ENCODE data around the gene PXN. TPM values are rescaled to one million over a fixed set of nuclear protein-coding genes. Genes with fewer than 3 reads are reported as not detected.
A peak's percentile ranks its signal among the peaks of the same experiment; 100 is the strongest.

Gene PXN
- total RNA-seq, 1 donor from 2014 or later, result 47.1 TPM

DNA sequence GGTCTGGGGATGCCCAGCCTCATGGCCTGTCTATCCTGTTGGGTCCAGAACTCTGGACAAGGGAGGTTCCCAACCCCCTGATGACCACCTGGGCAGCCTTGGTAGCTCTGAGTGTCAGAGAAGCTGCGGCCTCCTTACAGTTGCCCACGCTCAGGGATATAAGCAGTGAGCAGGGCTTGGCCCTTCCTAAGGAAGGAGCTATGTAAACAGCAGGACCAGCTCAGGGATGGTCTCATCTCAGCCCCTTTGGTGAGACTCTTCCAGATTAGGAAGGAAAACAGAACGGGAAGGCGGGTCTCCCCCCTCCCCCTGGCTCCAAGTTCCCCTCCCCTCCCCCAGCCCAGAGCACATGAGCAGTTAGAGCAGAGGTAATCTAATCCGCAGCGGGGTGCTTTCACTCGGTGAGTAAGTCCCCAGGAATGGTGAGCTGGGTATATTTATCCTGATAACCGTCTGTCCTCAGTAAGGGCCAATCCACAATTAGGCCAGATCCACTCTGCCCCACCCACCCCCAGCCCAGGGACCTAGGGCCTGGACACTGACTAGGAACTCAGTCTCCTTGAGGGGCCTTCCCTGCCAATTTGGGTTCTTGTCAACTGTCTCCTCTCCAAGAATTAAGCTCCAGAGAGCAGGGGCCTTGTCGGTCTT lies 35.1 kb downstream of the PXN start:
- ATAC-seq (ENCODE audit: poor library complexity), result peak; percentile 39
- intact Hi-C loops (cut with DNase I), result no loop called here
- peak; percentile 80 for DNase-seq

DNA sequence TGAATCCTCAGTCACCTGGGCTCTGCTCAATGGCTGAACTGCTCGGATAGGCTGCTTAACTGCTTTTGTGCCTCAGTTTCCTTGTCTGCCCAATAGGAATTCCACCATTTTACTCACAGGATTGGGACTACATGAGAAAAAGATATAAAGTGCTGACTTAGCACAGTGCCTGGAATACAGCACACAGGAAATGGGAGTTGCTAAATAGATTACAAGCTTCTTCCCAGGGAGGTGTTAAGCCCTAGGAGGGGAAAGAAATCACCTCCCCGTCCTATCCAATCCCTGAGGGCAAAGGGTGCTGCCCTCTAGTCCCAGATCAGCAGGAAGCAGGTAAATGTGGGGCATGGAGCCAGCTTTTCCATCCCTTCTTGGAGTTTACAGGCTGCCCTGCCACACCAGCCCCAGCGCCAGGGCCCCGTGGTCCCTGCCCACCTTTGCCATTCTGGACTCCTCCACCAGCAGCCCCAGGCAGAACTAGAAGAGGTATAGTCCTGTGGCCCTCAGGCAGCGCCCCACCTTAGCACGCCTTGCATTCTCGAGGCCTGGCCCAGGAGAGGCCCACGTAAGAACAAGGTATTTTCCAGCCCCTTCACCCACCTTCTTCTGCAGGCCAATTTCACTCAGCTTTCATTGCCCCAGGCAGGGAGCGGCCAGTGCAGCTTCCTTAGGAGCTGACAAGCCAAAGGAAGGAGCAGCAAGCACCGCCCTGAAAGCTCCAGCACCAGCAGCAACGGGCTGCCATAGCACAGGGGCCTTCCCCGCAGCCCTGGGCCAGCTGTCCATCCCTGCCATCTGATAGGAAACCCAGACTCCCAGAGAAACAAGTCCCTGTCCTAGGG lies 35.8 kb downstream of the PXN start:
- ATAC-seq (ENCODE audit: poor library complexity), result no peak
- intact Hi-C loops (cut with DNase I), result loop anchor here (1.0 kb wide), 1 partner anchor 36 kb away; the partner anchor contains the start of gene PXN
- DNase-seq, result no peak

DNA sequence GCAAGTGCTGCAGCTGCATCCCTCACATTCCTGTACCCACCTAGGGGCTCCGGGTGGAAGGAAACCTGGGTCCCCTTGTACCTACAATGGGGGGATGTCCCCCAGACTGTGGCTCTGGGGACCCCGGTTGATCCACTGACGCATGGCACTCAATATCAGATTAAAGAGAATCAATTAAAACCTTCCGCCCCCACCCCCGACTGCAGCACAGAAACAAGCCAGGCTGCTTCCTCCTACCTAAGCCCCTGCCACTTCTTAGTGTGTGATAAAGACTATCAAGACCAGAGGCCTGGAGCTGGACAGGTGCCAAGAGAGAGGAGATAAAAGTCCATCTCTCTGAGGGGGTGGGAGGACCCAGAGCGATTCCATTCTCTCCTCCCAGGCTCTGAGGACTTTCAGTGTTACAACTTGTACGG lies 36.5 kb downstream of the PXN start:
- DNase-seq, result no peak
- ATAC-seq (ENCODE audit: poor library complexity), result no peak
- intact Hi-C loops (cut with DNase I), result loop anchor here (1.0 kb wide), 1 partner anchor 36 kb away; the partner anchor contains the start of gene PXN

DNA sequence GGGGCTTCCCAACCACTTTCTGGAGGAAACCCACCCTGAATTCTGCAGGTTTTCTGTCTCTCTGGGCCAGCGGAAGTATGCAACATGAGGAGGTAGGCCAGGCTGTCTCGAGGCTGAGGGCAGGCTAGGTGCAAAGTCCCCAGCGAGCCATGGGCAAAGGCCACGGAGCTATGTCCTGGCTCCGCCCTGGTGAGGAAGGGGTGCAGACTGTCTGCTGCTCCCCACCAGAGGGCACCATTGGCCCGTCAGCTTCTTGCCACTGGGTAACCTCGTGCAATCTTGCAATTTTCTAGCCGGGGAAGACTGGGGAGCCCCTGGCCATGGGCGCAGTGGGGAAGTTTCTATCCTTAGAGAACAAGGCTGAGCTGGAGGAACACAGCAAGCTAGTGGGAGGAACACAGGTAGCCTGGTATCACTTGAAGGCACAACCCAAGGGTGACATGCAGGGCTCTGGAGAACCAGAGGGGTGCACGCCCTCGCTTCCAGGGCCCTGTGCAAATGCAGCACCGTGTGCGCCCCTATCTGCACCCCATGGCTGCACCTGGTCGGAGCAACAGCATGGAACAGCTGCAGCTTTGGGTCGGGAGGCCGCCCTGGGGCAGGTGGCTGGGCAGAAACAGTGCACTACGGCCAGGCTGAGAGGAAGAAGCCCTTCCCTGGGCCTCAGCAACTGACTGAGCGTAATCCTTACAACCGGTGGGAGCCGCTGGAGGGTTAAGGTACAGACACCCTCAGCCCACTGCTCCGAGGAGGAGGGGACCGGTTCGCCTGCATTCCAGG lies 37.0 kb downstream of the PXN start:
- intact Hi-C loops (cut with DNase I), result loop anchor here (1.0 kb wide), 1 partner anchor 37 kb away; the partner anchor contains the start of gene PXN

DNA sequence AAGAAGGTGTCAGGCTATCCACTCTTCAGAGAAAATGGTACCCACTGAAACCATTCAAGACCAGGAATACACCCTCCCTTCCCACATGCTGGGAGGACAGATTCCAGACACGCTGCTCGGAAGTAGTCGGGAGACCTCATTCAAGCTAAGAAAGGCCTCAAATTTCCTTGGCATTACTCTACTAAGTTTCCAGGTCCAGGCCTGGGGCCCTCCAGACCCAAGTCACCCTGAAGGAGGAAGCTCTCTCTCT lies 37.6 kb downstream of the PXN start:
- intact Hi-C loops (cut with DNase I), result no loop called here
- no peak for DNase-seq
- ATAC-seq (ENCODE audit: poor library complexity), result no peak

More for the DNA sequence above, 37.0 kb downstream of the PXN start:
- peak; percentile 91 for DNase-seq
- ATAC-seq (ENCODE audit: poor library complexity), result peak; percentile 80

DNA sequence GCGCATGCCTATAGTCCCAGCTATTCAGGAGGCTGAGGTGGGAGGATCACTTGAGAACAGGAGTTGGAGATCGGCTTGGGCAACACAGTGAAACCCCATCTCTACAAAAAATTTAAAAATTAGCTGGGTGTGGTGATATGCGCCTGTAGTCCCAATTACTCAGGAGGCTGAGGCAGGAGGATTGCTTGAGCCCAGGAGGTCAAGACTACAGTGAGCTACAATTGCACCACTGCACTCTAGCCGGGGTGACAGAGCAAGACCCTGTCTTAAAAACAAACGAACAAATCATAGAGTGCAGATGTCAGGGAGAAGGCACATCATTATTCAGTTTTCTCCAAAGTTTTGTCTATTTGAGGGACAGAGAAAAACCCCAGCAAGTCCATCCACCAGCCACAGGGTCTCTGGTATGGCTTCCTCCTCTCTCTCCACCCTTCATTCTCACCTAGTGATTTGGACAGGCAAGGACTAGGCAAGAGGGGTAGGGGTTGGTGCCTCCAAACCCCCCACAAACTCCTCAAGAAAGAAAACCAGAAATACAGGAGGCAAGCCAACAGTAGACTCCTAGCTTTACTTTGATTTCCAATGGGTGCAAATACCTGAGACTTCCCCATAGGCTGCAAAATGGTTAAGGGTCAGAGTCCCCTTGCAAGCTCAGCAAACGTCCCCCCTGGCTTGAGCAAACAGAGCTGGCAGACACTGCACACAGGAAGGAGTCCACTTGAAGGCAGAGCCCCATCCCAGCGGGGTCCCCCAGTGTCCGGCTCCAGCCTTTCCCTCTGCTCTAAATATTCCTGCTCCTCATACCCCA lies 38.1 kb downstream of the PXN start:
- no peak for DNase-seq
- intact Hi-C loops (cut with DNase I), result no loop called here
- ATAC-seq (ENCODE audit: poor library complexity), result no peak

DNA sequence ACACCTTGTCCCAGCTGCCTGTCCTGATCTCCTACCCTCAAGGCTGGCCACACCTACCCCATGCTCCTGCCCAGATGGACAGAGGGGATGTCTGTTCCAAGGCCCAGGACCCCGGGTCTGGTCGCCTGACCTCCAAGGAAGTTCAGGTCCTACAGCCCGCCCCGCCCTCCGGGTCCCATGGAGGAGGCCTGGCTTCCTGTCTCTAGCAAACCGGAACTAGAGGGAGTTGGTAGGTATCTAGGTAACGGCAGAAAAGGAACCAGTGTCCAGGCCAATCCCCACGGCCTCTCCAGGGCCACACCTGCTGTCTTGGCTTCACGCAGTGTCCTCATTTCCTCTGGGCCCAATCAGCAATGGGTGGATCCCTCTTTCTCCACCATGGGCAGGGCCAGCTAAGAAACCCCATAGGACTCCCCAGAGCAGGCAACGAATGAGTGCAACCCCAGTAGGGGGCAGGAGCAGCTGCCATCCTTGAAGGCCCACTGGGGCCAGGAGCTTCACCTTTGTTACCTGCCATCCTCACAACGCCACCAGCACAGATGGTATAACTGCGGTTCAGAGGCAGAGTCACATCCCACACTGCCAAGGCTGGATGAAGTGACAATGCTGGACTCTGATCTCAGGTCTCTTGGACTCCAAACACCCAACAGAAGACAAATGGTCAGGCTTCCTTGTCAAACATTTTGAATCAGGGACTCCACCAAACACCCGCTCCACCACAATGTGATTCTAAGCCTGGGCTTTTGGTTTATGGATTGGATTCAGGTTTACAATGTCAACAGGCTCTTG lies 39.5 kb downstream of the PXN start:
- ATAC-seq (ENCODE audit: poor library complexity) (no peak), DNase-seq (peak; percentile 74)
- intact Hi-C loops (cut with DNase I), result no loop called here

DNA sequence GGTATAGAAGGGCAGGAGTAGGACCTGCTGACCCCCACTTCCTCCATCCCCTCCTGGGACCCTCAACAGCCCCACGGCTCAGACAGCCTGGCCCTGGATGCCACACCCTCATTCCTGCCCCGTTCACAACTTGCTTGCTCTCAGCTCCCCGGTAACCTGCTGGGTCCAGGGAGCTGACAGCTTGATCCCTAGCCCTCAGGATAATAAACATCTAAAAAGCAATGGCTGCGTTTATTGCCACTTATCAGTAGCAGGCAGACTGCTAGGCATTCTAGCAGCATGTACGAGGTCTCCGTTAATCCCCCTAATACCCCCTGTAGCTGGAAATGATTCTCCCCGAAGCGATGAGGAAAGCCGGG lies 40.4 kb downstream of the PXN start:
- no peak for ATAC-seq (ENCODE audit: poor library complexity)
- intact Hi-C loops (cut with DNase I), result no loop called here

DNA sequence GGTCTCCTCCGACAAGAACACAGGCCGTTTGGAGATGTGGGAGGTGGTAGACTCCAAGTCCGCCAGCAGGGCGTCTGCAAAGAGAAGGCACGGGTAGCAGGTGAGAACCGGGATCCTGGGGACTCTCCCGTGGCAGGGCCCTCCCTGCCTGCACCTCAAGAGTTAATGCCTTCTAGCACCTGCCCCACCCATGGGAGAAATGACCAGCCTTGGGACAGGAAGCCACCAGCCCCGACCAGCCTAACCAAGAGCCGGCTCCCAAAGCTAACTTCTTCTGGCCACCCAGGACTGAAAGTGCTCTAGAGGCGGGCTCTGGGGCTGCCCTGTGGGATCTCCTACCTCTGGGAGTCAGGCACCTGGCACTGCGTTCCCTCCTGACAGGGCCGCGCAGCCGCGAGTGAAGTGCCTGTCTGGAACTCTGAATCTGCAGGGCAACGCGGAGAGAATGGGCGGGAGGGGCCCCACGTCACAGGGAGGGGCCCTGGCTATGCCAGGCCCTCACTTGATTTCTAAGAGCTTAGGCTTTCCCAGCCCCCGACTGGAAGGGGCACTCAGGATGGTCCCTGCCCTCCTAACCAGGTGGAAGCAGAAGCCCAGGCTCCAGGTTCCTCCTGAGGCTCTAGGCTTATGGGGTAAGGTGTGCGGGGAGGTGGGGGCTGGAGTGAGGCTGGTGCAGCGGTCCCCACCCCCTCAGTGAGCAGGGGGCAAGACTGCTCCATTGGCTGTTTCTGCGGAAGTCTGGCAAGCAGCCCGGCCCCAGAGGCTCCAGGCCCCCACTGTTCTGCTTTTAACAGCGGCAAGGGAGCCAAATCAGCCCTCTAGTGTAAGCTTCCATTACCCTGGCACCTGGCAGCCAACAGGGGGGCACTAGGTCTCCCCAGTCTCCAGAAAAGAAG lies 41.0 kb downstream of the PXN start:
- ATAC-seq (ENCODE audit: poor library complexity), result peak; percentile 36
- intact Hi-C loops (cut with DNase I), result no loop called here
- peak; percentile 74 for DNase-seq

More for the DNA sequence above, 40.4 kb downstream of the PXN start:
- no peak for DNase-seq

DNA sequence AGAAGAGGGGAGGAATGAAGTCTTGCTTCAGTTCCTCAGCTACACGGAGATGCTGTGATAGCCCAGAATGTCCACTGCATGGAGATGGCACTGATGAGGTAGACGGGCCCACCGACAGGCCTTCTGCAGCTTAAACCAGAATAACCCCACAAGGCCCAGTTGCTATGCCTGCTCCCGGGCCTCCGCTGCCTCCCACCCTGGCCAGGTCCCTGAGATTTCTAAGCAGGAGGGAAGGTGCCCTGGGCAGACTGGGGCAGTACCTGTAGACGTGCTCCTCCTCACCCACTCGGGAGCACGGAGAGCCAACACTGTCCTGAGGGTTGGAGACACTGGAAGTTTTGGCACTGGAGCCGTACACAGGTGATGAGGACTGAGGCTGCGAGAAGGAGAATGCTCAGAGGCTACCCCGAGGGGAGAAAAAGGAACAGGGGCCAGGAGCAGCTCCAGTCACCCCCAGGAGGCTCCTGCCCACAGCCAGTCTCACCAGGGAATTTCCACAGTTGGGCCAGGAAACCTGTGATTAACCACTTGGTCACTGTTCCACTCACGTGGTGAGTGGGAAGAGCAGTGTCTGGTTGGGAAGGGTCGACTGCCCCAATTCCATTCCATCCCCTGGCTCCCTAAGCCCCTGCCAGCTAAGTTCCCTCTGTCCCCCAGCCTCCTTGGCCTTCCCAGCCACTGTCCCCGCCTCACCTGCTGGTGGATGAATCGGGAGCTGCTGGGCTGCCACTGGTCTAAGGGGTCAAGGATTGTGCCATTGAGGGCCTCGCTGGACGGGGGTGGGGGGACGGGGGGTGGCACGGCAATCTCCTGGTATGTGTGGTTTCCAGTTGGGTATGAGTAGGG lies 41.8 kb downstream of the PXN start:
- ATAC-seq (ENCODE audit: poor library complexity), result no peak
- DNase-seq, result no peak
- intact Hi-C loops (cut with DNase I), result no loop called here

DNA sequence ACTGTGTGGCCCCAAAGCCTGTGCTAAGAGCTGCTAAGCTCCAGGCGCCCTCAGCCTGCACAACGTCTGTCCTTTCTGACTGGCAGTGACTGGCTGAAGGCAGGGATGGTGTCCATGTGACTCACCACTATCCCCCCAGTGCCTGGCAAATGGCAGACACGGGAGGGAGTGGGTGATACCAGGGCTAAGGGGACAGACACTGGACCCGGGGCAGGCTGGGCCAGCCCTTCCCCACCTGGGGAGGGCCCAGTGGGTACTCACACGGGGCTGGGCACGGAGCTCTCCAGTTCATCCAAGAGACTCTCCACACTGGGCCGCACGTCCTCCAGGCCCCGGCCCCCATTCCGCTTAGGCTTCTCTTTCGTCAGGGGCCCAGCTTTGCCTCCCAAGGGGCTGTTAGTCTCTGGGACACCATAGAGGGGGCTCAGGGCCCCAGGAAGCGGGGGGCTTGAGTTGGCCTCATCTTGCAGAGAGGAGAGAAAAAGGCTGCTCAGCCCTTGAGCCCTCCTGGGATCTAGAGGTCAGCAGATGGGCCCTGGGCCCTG lies 43.2 kb downstream of the PXN start:
- intact Hi-C loops (cut with DNase I), result no loop called here
- ATAC-seq (ENCODE audit: poor library complexity) (no peak), DNase-seq (no peak)

DNA sequence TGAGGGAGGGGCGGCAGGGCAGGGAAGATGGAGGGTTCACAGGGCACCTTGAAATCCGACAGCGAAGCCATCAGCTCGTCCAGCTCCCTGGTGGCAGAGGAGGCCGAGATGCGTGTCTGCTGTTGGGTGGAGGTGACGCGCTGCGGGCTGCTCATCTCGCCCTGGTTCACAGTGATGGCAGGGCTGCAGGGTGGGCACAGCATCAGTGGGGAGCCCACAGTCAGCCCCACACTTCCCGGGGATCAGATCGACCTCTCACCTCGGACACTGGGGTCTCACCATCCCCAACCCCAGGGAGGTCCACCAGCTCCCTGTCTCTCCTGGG lies 44.0 kb downstream of the PXN start:
- no peak for ATAC-seq (ENCODE audit: poor library complexity)
- intact Hi-C loops (cut with DNase I), result no loop called here
- DNase-seq, result no peak

DNA sequence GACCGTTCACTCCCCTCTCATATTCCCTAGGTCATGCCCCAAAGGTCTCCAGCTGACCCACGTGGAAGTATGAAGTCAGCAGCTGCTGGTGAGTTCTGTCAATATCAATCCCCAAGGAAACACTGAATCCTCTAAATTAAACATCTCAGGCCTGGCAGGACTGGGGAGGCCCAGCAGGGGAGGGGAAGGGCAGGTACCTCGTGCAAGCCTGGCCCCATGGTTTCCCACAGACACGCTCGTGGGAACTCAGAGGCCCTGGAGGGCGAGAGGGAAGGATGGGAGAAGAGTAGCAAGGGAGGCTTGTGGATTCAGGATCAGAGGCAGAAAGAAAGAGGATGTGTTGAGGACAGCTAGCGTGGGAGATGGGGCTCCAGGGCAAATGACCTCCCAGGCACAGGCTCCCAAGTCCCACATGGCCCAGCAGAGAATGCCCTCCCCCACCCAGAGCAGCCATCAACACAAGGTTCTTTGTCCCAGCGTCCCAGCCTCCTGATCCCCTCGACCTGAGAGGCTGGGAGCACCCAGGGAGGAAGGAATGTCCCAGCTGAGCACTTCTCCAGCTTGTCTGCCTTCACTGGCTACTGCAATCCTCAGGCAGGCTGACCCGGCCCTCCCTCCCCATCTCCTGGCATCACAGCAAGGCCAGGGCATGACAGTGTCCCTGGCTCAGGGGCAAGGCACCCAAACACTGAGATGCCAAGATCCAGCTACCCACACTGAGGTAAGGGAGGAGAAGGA lies 44.5 kb downstream of the PXN start:
- DNase-seq, result no peak
- no peak for ATAC-seq (ENCODE audit: poor library complexity)
- intact Hi-C loops (cut with DNase I), result no loop called here

DNA sequence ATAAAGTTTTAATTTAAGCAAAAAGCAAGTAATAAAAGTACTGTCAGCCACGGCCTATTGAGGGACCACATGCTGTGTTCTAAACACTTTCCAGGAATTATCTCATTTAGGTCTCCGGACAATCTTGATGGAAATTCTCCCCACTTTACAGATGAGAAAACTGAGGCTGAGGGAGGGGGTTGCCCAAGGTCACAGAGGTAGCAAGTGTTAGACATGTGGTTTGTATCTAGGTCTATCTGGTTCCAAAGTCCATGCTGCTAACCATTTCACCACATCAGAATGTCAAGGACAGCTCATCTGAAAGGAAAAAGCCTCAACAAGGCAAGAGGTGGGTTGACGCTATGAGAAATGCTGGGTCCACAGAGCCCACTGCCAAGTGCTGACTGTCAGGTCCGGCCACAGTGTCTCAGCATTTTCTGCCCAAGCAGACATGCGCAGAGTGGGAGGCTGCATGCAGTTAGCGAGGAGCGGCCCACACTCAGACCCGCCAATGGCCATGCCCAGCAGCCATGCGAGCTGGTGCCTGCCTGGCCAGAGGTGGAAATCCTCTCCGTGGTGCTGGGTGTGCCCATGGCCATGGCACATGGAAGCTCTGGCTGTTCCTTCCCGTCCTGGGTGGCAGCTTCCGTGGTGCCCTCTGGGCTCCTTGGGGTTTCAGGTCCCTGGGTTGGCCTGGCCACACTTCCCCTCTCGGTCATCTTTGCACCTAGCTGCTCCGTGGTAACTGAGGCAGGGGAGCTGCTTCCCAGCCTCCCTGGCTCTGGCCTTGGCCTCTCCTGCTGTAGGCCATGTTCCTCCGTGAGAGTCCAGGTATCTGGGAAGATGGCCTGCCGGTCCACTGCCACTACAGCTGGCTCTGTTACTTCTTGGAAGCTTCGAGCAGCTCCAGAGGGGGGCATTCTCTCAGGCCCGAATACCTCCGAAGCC lies 46.6 kb downstream of the PXN start:
- no peak for DNase-seq
- no peak for ATAC-seq (ENCODE audit: poor library complexity)
- intact Hi-C loops (cut with DNase I), result no loop called here

All from Right ventricle myocardium superior (tissue), 1 donor.